ENCODE measurements around the gene ECE1. TPM values are rescaled to one million over a fixed set of nuclear protein-coding genes. Genes with fewer than 3 reads are reported as not detected.
"Not testable (repeated sequence)": the region's sequence is repeated elsewhere in the genome, so short reads cannot be mapped to it uniquely, and the experiment has no call there.

ECE1 gene
- polyA plus RNA-seq, 1 donor, result 33.2 TPM

DNA sequence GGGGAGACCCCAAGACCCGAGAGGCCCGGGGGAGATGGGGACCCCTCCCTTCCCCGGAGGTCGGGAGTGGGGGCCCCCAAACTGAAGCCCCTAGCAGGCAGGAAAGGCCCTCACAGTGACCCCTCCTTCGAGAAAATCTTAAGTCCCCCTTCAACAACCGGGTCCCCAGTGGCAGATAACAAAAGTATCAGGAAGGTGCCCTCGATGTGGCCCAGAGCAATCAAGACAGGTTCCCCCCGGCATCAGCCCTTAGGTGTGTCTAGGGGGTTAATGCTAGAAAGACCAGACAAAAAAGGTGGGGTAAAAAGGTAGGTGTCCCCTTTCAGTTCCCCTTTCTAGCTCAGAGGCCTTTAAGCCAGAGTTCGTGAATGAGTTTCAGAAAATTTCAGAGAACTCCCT lies 282 bp upstream of the ECE1 start:
- no peak for DNase-seq

- no peak for DNase-seq
These were observed 1.1 kb downstream of the ECE1 start for GRCh38 chr1:21289127-21289526.

GRCh38 chr1:21287905-21288514 lies 2.3 kb downstream of the ECE1 start:
- no peak for DNase-seq

GRCh38 chr1:21285386-21285785 lies 4.9 kb downstream of the ECE1 start:
- DNase-seq, result not testable (repeated sequence)

GRCh38 chr1:21285055-21285372 lies 5.2 kb downstream of the ECE1 start:
- DNase-seq, result no peak

GRCh38 chr1:21284206-21285054 lies 5.8 kb downstream of the ECE1 start:
- DNase-seq, result no peak

DNA sequence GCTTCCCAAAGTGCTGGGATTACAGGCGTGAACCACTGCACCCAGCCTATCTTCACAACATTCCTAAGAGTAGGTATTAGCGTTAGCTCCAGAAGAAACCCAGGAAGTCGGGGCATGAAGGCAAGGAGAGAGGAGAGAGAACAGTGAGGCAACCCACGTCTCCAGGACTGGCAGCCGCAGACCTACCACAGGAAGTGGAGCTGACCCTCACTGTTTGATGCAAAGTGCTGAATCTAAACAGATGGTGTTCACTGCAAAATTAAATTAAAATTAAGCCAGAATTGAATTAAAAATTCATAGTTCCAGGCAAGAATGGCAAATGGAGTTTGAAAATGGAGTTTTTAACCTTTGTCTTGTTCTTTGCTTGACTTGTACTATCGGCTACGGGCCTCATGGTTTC lies 6.7 kb downstream of the ECE1 start:
- DNase-seq, result no peak

DNA sequence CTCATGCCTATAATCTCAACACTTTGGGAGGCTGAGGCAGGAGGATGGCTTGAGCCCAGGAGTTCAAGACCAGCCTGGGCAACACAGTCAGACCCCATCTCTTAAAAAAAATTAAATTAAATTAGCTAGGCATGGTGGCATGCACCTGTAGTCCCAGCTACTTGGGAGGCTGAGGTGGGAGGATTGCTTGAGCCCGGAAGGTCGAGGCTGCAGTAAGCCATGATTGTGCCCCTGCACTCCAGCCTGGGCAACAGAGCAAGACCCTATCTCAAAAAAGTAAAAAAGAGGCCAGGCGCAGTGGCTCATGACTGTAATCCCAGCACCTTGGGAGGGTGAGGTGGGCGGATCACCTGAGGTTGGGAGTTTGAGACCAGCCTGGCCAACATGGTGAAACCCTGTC lies 8.2 kb downstream of the ECE1 start:
- DNase-seq, result not testable (repeated sequence)

DNA sequence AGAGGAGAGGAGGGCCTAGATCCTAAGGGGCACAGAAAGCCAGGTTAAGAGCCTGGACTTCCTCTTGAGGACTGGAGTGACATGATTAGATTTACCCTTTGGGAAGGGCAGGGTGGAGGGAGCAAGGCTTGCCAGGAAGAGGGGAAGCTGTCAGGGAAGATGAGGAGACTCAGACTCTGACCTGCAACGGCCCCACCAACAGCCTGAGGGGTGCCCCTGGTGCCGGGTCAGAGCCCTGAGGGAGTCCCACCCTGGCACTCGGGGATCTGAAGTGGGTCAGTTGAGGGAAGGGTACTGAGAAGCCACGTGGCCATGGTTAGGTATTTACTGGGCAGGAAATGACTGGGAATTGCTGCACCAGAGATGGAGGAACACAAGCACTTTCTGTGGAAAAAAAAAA lies 9.8 kb downstream of the ECE1 start:
- DNase-seq, result no peak

GRCh38 chr1:21280011-21280471 lies 10.2 kb downstream of the ECE1 start:
- DNase-seq, result no peak

DNA sequence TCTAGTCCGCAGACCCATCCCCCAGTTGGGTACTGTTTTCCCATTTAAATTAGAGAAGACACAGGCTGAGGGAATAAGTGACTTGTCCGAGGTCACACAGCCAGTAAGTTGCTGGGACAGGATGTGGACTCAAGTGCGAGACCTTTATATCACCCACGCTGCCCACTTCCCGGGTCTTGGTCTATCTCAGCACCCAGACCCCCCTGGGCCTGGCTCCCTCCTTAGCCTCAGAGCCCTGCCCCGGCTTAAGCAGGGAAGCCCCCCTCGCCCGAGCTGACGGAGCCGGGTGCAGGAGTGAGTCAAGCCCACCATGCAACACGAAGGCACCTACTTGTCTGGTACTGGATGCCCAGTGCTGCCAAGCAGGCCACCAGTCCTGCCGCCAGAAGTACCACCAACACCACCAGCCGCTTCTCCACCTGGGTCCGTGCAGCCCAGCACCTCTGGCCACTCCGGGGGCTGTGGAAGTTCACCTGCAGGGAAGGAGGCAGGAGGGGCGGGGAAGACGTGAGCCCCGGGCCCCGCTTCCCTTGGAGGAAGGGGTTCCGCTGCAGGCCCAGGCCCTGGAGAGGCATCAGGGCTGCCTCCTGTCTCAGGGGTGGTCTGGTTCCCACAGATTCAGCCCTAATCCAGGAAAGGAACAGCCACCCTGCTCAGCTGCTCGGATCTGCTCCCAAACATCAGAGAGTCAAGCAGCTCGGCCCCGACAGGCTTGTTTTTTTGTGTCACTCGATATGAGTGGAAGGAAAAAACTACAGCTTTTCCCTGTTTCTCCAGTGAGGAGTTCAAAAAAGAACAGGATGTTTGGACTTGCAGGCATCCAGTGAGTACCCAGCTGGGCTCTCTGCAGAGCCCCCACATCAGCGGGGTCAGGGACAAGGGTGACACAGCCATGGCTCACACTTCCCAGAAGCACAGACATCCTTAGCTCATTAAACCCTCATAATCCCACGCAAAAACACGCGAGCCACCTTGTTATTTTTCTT lies 11.1 kb downstream of the ECE1 start:
- no peak for DNase-seq

GRCh38 chr1:21278208-21278859 lies 11.9 kb downstream of the ECE1 start:
- DNase-seq, result no peak

- DNase-seq, result no peak
These were observed 13.1 kb downstream of the ECE1 start for GRCh38 chr1:21277180-21277579.

GRCh38 chr1:21272540-21272939 lies 17.7 kb downstream of the ECE1 start:
- DNase-seq, result no peak

DNA sequence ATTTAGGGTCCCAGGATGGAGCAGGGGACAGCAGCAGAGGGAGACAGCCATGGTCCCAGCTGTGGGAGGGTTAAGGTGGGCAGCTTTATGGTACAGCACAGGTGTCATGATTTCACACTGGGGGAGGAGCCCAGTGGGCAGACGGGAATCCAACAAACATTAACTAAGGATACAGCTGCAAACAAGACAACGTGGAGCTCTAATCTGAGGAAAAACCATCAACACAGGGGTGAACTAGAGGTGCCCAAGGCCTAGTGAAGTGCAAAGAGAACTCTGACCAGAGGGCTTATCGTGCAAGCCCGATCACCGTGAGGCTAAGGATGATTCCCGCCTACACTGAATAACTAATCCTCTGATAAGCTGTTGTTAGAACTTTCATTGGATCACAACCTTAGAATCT lies 18.7 kb downstream of the ECE1 start:
- DNase-seq, result no peak

GRCh38 chr1:21270086-21270689 lies 20.1 kb downstream of the ECE1 start:
- no peak for DNase-seq

- DNase-seq, result no peak
These were observed 20.7 kb downstream of the ECE1 start for GRCh38 chr1:21269461-21270085.

GRCh38 chr1:21268281-21269239 lies 21.7 kb downstream of the ECE1 start:
- no peak for DNase-seq

GRCh38 chr1:21267191-21268077 lies 22.8 kb downstream of the ECE1 start:
- DNase-seq, result no peak
